Activated CD8-positive, alpha-beta memory T cell treated with anti-CD3 and anti-CD28 coated beads for 1 hour (primary cell): ENCODE results near the gene RNF40.

Experiments
- DNase-seq, 2 donors: peaks; one replicate each; pipeline ENCODE4 v3.0.0-alpha.2; 2020; ENCODE audit warnings: low read depth in 1 of 2; ENCODE audit errors: extremely low read depth in 1 of 2

RNF40 gene

GRCh38 chr16:30761427-30761927 is 645 bp upstream of the RNF40 start:
- peak in 1 of 2 donors; percentile 9 for DNase-seq

- no peak for DNase-seq
These were observed 1.0 kb downstream of the RNF40 start for GRCh38 chr16:30762991-30763725.

GRCh38 chr16:30764086-30764485 is 2.0 kb downstream of the RNF40 start:
- DNase-seq: no peak

- DNase-seq: no peak
These were observed 2.8 kb downstream of the RNF40 start for GRCh38 chr16:30764816-30765465.

- no peak for DNase-seq
These were observed 4.2 kb downstream of the RNF40 start for GRCh38 chr16:30766206-30766932.

GRCh38 chr16:30766933-30767284 is 4.8 kb downstream of the RNF40 start:
- no peak for DNase-seq

- DNase-seq: no peak
These were observed 5.8 kb downstream of the RNF40 start for GRCh38 chr16:30767767-30768465.

- DNase-seq: no peak
These were observed 6.6 kb downstream of the RNF40 start for GRCh38 chr16:30768583-30769181.

- no peak for DNase-seq
These were observed 7.4 kb downstream of the RNF40 start for GRCh38 chr16:30769379-30770089.

- DNase-seq: no peak
These were observed 9.6 kb downstream of the RNF40 start for GRCh38 chr16:30771726-30772125.

- DNase-seq: no peak
These were observed 11.7 kb downstream of the RNF40 start for GRCh38 chr16:30773826-30774225.

- no peak for DNase-seq
These were observed 12.4 kb downstream of the RNF40 start for GRCh38 chr16:30774367-30775130.

- DNase-seq: no peak
These were observed 12.9 kb downstream of the RNF40 start for GRCh38 chr16:30775131-30775391.

- DNase-seq: peak in 1 of 2 donors; percentile 32
These were observed 13.5 kb downstream of the RNF40 start for GRCh38 chr16:30775392-30776188.

GRCh38 chr16:30777591-30778297 is 15.6 kb downstream of the RNF40 start:
- DNase-seq: no peak

GRCh38 chr16:30778549-30779244 is 16.6 kb downstream of the RNF40 start:
- no peak for DNase-seq

- DNase-seq: no peak
These were observed 17.5 kb downstream of the RNF40 start for GRCh38 chr16:30779596-30779995.

- DNase-seq: no peak
These were observed 17.9 kb downstream of the RNF40 start for GRCh38 chr16:30780021-30780420.
